GM04504 (cell line): Measurements from ENCODE around the gene NAV2.

ENCODE experiments used
- DNase-seq: peaks from one replicate; pipeline ENCODE4 v3.0.0-alpha.2; 2012; ENCODE audit warnings: low read depth

Gene NAV2

DNA sequence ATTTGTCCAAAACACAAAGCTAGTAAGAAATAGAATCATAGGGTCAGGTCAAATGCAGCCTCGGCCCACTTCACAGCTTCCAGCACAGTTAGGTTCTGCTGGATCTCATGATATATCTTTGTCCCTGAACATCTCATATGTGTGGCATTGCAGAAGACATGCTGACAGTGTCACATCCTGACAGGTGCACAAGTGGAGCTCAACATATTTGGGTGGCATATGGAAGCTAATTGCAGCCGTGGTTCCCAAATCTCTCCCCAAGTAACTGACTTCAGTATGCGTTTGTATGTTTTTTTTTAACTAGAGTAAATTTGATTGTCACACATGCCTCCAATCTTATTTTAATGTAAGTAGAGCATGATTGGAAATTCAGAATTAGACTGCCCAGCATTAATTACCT is 33.4 kb downstream of the NAV2 start:
- no peak for DNase-seq

DNA sequence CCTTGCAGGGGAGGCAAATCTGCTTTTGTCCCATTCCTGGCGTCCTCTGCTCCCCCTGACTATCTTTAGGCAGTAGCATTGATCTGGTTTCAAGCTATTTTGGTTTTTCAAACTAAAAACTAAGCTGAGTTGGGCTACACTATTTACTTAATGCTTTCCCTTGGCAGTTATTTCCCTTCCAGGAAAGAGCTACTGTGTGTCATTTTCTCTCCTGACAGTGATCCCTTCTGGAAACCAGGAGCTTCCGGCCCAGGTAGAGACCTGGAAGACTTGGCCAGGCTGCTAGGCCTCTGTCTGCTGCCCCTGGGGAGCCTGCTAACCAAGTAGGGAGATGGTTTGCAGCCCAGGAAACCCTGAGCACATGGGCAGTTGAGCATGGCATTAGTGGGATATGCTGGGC is 35.0 kb downstream of the NAV2 start:
- no peak for DNase-seq

DNA sequence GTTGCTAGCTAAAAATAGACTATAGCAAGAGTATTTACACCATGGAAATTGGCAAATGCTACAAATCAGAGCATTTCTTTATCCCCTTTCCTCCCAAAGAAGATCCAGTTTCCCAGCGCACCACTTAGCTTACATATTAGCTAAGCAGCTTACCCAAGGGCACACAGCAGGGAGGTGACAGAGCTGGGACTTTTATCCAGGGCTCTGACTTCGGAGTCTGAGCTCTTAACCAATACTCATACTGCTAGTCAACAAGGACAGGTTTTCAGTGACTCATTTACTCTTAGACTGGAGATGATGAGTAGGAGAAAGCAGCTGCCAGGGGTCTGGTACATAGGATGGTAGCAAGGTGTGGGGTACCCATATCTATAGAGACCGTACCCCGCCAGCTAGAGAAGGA is 38.4 kb downstream of the NAV2 start:
- DNase-seq: no peak

GRCh38 chr11:19753451-19754106 is 40.9 kb downstream of the NAV2 start:
- no peak for DNase-seq

- DNase-seq: no peak
Observed at GRCh38 chr11:19756675-19757475, 44.2 kb downstream of the NAV2 start.

- no peak for DNase-seq
Observed at GRCh38 chr11:19759389-19759788, 46.8 kb downstream of the NAV2 start.

DNA sequence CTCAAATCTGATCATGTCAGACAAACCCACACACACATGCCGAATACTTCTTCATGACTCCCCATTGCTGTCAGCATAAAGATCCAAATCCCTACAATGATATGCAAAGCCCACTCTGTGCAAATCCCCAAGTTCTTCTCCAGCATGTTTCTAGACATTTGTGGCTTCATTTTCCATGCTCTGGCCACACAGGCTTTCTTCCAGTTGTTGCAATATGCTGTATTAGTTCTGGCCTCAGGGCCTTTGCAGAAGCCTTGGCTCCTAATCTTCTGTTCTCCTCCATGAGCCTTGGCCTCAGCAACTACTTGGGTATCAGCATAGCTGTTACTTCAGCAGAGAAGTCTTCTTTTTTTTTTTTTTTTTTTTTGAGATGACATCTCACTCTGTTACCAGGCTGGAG is 49.6 kb downstream of the NAV2 start:
- DNase-seq: no peak

DNA sequence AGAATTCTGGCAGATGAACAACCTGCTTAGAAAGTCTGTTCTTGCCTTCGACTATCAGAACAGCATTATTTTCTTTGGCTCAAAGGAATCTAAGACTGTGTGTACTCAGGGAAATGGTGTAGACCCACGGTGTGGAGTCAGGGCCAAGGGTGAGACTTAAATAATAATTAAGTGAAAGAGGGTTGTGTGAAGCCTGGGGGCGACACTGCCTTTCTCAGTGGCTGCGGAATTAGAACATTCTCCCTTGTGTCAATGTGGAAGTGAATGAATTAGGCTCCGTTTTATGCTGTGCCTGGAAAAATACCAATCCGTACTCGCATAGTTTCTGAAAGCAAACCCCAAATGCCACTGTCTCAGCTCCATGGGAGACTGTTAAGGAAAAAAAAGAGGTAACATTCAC is 50.7 kb downstream of the NAV2 start:
- DNase-seq: no peak

GRCh38 chr11:19766206-19766605 is 53.6 kb downstream of the NAV2 start:
- no peak for DNase-seq

DNA sequence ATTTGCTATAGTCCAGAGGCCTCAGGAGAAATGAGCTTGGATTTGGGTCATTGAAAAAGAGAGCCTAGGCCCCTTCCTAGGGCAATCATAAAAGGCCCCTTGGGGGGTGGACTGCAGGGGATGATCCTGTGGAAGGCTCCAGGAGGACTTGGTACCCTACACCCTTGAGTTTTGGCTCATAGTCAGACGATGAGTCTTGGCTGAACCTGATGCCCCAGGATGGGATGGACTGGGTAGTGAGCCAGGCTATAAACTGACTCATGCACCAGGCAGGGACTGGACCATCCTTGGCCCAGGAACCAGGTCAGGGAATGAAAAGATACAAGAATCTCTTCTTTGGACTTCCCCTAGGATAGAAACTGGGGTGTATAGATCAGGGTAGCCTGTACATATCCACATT is 54.2 kb downstream of the NAV2 start:
- DNase-seq: no peak

- DNase-seq: no peak
Observed at GRCh38 chr11:19767627-19768151, 55.1 kb downstream of the NAV2 start.

DNA sequence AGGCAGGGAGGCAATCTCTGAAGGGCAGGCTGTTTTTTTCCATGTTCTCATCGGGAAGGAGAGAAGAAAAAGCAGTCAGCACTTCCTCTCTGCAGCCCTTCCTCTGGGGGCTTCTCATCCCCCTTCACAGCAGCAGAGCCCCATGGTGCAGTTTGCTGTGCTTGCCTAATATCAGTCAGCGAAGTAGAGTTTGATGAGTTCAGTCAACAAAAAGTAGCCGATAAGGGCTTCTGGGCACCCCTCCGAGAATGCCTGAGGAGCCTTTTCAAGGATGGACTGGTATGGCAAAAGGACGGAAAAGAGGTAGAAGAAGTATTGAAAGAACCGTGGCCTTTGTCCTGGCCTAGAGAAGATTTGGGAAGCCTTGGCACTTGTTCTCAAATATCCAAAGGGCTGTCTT is 55.6 kb downstream of the NAV2 start:
- no peak for DNase-seq

DNA sequence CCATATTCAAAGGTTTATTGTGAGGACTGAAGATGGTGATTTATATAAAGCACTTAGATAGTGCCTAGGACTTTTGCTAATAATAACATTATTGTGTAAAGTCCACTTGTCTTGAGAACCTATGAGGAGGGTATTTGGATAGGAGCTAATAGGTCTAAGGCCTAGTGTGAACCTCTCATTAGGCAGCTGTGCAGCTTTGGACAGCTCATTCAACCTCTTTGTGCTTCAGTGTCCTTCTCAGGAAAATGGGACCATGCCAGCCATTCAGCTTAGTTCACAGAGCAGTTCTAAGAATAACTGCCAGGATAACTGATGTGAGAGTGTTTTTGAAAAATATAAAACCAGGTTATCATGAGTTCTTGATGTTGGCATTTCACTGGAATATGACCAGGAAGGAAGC is 56.2 kb downstream of the NAV2 start:
- no peak for DNase-seq

GRCh38 chr11:19769820-19770219 is 57.2 kb downstream of the NAV2 start:
- no peak for DNase-seq

- DNase-seq: no peak
Observed at GRCh38 chr11:19770277-19770676, 57.6 kb downstream of the NAV2 start.

DNA sequence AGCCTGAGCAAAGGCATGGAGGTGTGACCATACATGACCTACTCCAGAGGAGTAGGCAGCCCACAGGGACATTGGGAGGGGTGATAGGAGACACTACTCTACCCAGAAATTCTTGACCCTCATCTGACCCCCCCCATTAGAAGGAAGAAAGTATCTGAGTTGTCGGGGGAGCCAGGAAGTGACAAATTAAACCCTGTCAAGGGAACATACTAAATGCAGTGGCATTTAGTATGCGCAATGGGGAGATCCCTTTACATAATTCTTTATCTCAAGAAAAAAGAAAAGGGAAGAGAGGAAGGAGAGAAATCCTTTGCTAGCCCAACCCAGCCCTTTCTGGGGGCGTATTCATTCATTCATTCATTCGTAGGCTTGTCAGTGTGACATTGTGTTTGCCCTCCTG is 58.8 kb downstream of the NAV2 start:
- DNase-seq: no peak

- no peak for DNase-seq
Observed at GRCh38 chr11:19772480-19772879, 59.8 kb downstream of the NAV2 start.

GRCh38 chr11:19774329-19774728 is 61.7 kb downstream of the NAV2 start:
- no peak for DNase-seq

DNA sequence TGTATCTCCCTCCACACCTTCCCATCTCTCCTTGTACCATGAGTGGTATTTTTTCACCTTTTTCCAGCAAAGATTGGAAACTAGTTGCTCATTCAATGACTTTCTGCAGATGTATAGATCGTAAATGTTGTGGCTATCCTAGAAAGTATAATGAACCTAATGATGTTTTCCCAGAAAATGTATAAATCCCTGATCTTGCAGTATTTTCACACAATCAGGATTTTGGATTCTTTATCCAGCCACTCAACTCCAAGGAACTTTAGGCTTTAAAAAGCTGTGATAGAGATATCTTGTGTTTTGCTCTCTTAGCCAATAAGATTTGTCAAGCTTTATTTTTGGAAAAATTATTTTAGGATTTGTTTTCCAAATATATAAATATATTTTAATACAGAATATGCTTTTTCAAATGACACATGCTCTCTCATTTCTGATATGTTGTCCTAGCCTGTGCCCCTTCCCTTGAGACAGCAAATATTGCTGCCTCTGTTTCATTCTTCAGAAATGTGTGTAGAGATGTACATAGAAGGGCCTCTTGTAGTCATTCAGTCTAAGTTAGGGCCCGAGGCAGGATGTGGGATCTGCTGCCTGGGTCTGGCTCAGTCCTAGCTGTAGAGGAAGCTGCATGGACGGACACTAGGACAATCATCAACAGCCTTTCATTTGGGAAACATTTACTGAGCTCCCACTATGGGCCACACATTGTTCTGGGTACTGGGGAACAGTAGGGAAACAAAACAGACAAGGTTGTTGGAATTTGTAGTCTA is 62.4 kb downstream of the NAV2 start:
- no peak for DNase-seq

DNA sequence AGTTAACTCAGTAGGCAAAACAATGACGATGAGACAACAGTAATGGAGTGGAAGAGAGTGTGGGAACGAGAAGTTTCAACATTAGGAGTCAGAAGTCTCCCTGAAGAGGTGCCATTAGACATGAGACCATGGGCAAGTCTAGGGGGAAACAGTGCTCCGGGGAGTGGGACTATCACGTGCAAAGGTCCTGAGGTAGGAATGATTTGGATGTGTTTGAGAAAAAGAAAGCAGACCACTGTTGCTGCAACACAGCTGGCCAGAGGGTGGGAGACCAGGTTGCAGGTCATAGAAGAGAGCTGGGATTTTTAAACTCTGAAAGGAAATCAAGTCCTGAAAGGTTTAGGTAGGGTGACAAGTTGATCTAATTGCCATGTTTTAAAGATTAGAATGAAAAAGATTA is 63.0 kb downstream of the NAV2 start:
- DNase-seq: no peak

DNA sequence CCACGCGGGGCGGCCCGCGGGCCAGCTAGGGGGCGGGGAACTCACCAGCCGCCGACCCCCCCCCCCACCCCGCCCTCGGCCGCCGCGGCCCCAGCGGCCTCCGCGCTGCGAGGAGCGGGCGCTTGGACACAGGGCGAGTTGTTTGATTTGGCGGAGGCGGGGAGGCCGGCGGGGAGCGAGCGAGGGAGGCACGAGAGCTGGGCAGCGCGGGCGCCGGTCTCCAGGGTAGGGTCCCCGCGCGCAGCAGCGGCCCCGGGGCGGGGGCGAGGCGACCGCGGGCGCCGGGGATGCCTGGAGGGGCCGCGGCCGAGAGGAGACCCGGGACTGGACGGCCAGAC is 64.4 kb downstream of the NAV2 start:
- no peak for DNase-seq

DNA sequence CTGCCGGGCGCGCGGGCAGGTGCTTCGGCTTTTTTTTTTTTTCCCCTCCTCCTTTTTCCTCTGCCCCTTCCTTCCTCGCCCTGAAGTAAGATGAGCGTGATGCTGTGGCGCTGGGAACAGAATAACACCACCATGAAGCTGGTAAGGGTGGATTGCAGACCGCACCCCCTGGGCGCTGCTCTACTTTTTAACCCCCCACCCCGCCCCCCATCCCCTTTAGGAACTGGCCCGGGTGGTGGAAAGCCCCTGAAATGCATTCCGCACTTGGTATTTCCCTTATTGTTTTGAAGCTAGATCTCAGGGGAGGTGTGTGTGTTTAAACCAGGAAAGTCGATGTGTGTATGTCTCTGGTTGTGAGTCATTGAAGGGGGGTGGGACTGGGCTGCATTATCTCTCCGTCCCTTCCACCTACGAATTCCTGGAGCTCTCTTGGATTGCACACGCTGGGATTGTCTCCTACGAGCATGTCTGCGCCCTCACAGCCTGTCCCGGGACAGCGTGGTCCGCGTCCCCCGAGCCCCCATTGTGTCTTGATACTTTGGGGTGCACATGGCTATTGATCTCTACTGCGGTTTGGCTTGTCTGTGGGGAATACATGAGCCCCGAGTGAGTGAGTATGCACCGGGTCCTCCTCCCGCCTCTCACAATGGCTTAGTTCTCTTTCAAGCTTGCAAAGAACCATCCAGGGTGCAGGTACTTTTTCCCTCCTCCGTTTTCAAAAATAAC is 64.9 kb downstream of the NAV2 start:
- no peak for DNase-seq
